HG03159 (cell line): ENCODE data around the gene NXPE2.
"Not testable (repeated sequence)": the region's sequence is repeated elsewhere in the genome, so short reads cannot be mapped to it uniquely, and the experiment has no call there.

Experiments used
- ATAC-seq: cut with Tn5 transposase; IDR thresholded peaks from one replicate; pipeline ENCODE4 v1.9.1; 2021; ENCODE audit warnings: mild to moderate bottlenecking, moderate library complexity; ENCODE audit not compliant: unreplicated experiment

NXPE2 gene

DNA sequence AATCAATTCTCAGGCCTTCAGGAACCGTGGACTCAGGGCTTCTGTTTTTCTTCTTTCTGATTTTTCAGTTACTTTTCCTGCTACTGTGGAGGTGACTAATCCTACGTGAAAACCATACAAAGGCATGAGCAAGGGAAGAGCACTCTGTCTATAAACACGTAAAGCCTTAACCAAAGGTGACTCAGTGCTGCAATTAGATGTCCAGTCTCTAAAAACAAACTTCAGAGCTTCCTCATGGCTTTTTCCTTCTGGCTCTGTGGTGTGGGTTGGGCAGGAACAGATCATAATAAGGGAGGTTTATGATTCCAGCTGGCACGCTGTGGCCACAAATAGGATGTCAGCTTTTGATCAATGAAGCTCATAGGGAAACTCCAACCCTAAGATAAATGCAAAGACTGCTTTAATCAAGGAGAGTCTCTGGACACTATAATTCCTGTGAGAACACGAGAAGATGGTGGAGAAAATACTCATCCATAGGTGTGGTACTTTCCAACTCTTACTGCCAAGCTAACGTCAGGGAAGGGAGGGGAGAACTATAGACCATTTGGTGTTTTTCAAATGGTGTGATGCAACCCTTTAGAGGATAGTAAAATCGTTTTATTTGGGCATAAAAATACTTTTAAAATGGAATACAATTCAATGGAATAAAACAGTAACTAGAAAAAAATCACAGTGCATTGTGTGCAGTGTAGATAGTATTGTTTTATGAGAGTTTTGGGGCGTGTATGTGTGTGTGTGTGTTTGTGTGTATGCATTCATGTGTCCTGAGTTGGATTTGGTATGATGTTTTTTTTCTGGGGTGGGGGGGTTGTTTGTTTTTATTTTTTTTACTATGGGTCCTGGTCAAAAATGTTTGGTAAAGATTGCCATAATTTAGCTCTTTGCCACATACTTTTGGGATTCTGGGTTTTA is at the start of gene NXPE2:
TSS of gene NXPE2 (plus strand) at position 403 of the 912 bp plus-strand sequence. CDS start at position 452, 49 bp downstream.
- ATAC-seq = no peak

DNA sequence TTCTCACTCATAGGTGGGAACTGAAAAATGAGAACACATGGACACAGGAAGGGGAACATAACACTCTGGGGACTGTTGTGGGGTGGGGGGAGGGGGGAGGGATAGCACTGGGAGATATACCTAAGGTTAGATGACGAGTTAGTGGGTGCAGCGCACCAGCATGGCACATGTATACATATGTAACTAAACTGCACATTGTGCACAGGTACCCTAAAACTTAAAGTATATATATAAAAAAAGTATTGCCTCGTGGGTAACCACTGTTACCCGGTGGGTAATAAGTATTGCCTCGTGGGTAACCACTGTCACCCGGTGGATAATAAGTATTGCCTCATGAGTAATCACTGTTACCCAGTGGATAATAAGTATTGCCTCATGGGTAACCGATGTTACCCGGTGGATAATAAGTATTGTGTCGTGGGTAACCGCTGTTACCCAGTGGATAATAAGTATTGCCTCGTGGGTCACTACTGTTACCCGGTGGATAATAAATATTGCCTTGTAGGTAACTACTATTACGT is 46.8 kb upstream of the NXPE2 start:
- ATAC-seq = not testable (repeated sequence)

DNA sequence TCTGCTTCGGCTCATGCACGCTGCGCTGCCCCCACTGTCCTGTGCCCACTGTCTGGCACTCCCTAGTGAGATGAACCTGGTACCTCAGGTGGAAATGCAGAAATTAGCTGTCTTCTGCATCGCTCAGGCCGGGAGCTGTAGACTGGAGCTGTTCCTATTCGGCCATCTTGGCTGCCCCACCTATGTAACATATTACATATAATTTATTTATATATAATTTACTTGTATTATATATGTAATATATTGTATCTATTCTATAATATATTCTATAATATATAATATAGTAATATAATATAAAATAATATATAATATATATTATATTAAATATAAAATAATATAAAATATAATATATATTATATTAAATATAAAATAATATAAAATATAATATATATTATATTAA is 38.9 kb upstream of the NXPE2 start:
- ATAC-seq = not testable (repeated sequence)

DNA sequence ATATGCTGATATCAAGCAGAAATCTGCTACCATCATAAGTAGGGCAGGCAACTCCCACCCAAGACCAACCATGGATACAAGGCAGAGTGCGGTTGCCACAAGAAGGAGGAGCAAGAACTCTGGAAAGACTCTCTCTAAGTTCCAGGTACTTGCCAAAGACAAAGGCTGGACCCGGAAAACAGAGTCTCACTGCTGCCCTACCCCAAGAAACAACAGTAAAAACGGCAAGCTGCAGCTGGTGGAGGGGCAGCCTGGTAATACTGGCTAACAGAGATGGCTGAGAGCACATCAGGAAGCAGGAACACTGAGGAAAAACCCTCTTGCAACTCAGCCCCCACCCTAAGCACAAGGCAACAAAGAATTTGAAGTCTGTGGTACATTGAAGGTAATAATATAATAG is 27.7 kb upstream of the NXPE2 start:
- no peak for ATAC-seq

DNA sequence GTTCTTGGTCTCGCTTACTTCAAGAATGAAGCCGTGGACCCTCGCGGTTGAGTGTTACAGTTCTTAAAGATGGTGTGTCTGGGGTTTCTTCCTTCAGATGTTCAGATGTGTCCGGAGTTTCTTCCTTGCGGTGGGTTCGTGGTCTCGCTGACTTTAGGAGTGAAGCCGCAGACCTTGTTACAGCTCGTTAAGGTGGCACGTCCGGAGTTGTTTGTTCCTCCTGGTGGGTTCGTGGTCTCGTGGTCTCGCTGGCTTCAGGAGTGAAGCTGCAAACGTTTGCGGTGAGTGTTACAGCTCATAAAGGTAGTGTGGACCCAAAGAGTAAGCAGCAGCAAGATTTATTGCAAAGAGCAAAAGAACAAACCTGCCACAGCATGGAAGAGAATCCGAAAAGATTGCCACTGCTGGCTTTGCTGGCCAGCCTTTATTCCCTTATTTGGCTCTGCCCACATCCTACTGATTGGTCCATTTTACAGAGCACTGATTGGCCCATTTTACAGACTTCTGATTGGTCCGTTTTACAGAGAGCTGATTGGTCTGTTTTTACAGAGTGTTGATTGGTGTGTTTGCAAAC is 27.1 kb upstream of the NXPE2 start:
- ATAC-seq = no peak

DNA sequence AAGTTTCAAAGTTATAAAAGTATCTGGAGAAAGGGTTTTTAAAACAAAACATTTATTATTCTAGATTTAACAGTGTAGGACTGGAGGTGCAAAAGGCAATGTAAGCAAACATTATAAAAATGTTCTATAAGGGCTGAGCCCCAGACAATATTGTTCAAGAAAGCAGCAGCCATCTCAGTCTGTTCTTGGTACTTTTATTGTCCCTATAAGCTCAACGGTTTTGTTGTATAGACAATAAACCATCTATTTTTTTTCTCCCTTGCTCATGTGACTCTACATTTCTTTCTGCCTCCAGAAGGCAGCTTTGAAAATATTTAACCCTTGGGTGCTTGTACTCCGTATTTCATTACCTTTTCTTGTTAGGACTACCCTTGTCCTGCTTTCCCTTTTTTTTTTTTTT is 25.2 kb upstream of the NXPE2 start:
- no peak for ATAC-seq

DNA sequence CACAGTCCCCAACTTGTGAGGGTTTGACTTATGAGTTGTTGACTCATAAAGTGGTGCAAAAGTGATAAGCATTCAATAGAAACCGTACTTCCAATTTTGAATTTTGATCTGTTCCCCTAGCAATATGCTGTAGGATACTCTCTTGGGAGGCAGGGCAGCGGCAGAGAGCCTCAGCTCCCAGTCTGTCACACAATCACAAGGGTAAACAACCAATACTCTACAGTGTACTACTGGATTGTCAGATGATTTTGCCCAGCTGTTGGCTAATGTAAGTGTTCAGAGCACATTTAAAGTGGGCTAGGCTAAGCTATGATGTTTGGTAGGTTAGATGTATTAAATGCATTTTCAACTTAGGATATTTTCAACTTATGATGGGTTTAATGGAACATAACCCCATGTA is 13.7 kb upstream of the NXPE2 start:
- no peak for ATAC-seq

DNA sequence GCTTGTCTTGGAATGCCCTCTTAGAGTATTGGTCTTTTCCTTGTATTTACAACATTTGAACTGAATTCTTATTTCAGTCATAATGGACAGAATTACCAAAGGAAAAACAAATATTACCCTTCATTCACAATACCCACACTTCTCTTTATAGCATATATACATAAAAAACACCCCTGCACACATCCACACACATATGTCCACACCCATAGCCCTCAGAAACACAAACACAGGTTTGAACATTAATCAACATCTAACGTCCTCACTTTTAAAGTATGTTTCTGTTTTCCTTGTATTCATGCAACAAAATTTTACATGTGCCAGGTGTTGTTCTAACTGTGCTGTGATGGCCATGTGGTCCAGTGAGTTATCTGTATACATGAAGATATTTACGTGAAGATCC is 11.6 kb upstream of the NXPE2 start:
- no peak for ATAC-seq

DNA sequence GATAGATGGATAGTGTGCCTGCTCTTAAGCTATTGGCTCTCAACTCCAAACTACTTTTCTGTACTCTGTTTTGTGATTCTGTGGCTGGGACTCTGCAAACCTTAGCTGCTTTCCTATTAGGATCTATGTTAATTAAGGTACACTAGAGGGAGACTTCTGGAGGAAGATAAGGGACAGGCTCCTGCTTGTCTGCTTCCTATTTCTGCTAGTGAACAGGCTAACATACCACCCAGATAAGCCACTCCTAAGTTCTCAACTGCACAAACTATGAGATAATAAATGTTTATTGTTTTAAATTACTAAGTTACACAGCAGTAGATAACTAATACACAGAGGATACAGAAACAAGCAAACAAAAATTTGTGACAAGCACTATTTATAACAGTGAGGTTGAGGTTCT is 10.2 kb upstream of the NXPE2 start:
- ATAC-seq = no peak

DNA sequence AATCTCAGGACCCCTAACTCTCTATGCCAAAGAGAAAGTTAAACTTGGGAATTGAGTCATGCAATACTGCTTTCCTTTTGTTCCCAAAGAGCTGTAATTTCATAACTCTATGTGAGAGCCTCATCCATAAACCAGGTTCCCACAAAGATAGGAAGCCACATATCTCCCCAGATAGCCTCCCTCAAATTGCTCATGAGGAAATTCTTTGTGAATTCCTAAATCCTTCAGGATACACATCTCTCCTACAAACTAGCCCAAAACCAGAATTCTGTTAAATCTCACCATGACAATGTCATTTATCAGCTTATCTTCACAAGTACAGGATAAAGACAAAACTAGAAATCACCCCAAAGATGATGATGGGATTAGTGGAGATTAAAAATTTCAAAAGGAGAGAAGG is 4.7 kb upstream of the NXPE2 start:
- no peak for ATAC-seq

DNA sequence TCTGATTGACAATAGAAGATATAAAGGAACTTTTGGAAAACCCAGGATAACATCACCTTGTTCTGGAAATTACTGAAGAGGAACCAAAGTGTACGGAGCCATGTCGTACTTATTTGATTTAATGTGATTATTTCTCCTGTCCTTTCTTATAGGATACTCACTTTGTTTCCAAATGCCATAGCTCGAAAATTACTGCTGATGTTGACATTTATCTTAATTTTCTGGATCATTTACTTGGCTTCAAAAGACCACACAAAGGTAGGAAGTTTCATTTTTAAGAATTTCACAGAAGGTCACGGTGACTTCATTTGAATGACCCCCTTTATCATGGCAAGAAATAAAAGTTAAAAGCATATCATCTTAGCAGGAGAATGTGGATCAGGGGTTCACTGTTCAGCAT is 1.2 kb downstream of the NXPE2 start:
- ATAC-seq = no peak

DNA sequence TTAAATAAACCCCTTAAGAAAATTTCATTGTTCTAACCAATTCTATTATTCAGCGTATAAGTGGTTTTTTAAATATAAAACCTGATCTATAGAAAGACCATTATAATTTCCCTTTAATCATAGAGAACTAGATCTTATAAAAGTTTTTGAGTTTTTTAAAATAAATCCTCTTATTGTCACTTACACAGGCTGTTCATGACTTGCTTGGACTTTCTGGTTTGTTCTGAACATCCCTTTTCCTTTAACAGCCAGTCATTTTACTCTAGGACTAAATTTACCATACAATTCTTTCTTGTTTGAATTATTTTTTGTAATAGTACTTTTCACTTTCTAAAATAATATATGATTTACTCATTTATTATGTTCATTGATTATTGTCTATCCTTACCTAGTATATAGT is 4.7 kb downstream of the NXPE2 start:
- ATAC-seq = no peak

DNA sequence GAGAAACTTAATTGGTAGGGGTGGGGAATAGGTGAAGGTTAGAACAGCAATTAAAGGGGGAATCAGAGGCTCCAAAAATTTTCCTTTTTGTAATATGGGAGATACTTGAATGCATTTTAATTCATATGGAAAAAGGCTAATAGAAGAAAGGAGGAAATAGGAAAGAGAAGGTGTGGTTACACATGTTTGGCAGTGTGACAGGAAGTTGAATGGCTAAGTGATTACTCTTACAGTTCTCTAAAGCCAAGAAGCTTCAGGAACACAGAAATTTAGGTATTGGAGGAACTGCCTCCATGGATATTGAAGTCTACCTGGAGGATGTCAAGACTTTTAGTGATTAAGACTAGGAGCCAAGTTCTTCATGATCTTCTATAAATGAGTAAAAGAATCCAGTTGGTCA is 6.3 kb downstream of the NXPE2 start:
- ATAC-seq = no peak

DNA sequence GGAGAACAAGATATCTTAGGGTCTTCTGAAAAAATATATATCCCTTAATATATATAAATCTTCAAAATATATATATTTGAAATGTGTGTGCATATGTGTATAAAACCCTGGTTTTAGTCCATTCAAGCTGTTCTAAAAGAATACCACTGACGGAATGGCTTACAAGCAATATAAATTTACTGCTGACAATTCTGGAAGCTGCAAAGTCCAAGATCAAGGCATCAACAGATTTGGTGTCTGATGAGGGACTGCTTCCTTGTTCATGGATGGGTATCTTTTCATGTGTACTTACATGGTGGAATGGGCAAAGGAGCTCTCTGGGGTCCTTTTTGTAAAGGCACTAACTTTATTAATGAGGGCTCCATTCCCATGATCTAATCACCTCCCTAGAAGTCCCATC is 6.8 kb downstream of the NXPE2 start:
- no peak for ATAC-seq

DNA sequence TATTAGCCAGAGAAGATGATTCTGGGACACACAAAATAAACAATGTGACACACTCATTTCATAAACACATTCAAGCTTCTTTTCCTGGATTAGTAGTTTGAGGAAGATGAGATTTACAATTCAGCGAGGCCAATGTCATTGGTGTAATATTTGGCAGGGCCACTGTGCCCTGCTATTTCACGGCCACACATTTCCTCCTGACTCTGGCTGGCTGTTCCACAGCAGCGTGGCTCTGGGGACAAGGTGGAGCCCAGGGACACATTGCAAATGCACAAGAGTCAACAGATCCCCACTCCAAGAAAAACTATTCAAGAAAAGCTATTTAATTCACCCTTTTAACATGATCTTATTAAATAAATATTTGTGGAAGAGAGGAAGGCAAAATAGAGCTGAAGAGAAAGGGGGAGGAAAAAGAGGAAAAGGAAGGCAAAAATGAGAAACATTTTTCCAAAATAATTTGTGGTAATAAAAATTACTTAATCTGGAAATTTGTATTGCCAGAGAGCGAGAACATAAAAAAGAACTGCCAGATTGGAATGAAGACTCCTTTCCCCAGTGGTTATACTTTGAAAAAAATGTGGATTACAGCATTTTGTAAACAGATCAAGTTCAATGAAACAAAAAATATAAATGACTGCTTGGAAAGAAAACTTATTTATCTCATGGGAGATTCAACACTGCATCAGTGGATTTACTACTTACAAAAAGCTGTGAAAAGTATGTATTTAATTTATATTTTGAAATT is 27.1 kb downstream of the NXPE2 start:
- no peak for ATAC-seq

DNA sequence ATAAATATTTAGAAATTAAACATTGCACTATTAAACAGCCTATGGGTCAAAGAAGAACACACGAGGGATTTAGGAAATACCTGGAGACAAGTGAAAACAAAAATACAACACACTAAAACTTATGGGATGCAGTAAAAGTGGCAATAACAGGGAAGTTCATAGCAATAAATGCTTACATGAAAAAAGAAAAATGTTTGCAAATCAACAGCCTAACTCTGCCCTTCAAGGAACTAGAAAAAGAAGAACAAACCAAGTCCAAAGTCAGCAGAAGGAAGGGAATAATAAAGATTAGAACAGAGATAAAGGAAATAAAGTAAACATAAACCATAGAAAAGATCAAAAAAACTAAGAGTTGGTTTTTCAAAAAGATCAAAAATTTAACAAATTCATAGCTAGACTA is 31.6 kb downstream of the NXPE2 start:
- ATAC-seq = no peak

DNA sequence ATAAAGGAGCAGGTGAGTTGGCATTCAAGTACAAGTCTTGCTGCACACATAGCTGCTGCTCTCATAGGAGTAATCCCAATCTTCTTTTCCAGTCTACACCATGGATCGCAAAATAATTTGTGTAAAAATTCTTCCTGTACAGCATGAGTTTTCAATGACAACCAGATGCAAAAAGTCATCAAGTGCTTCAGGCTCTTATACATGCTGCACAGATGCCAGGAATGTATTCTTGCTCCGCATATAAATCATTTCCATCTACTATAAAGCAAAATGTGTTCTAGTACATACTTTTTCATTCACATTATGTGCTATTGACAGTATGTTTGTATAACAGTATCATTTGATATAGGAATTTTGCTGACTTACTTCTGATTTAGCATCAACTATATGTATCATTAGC is 35.4 kb downstream of the NXPE2 start:
- no peak for ATAC-seq

DNA sequence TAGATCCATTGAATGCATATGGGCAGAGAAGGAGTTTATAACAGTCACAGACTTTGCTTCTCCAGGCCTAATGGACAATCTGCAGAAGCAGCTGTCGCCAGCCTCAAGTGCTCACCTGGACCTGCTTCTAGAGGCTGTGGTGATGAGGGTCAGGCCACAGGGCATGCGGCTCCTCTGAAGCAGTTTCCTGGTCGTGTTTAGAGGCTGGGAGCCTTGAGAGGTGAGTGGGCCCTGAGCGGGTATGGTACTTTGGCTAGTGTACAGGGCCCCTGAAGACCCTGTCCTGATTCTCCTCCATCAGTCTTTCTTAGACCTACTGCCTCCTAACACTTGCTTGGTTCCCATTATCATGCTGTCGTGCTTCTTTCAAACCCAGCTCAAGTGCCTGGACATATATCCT is 41.2 kb downstream of the NXPE2 start:
- ATAC-seq = no peak

DNA sequence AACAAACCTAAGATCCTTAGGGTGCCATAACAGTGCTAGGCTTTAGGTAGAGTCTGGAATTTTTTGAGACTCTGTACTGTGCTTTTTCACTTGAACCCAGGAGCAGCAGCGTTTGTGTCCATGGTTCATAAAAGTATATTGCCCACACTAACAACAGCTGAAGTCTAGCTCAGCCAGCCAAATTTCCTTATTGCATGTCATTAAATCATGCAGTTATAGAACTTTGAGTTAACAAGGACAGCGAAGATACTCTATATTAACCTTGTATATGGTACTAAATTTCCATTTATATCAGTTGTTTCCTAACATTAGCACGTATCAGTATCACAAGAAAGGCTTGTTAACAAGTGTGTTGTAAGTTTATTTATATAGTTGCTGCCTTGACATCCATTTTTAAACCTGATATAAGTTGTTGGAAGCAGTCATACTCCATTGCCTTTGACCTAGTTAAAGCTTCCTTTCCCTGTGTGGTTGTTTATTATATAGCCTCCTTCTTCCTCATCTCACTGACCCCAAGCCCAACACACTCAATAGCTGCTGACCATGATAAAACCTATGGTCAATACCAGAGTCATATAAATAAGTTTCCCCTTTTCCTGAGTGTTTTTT is 46.7 kb downstream of the NXPE2 start:
- ATAC-seq = no peak

DNA sequence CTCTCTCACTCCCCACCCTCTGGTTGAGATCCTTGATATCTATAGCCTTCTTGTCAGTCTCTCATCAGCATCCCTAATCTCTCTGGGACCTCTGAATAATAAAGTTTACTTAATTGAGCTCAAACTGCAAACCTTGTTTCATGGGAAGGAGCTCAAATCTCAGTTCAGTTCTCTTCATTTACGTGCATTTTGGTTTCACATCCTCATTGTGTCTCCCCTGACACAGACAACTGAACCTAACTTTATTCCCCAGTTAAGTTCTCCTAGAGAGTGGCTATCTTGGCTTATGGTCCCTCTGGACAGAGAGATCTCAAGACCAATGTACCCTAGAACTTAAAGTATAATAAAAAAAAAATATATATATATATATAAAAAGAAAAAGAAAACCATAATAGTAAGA is 47.3 kb downstream of the NXPE2 start:
- no peak for ATAC-seq

DNA sequence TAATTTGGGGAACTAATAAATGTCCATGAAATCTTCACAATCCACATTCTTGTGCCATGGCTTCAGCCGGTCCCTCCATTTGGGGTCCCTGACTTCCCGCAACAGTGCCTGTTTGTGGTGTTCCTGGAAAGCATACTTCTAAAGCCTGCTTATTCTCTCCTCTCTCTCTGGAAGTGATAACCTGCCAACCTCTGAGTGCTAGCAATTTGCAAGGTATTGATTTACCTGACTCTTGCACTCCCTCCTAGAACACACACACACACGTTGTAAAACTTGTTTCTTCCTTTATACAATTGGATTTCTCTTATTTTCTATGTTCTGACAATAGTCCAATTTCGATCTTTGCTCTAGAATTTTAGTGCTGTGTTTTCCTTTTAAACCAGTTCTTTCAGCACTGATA is 58.5 kb downstream of the NXPE2 start:
- no peak for ATAC-seq
